Measurements from ENCODE around the gene CCDC33. TPM values are rescaled to one million over a fixed set of nuclear protein-coding genes. Genes with fewer than 3 reads are reported as not detected.

The CCDC33 gene
- total RNA-seq, 2 experiments from 2014 or later, result not detected

GRCh38 chr15:74281147-74282133, 45.3 kb downstream of the CCDC33 start:
- Mint-ChIP-seq H3K4me3 (no peak overlapping the region), H3K27ac (no peak overlapping the region), H3K36me3 (ENCODE audit: low read depth) (no peaks in the 10 kb centered on the region), H3K27me3 (peaks cover 17% of the 10 kb centered on the region), H3K4me1 (no peaks in the 10 kb centered on the region), H3K9me3 (no peaks in the 10 kb centered on the region)
- no peak for DNase-seq
- ChIA-PET CTCF (no interaction called here), POLR2A (no interaction called here)

- CTCF ChIA-PET, result no interaction called here
These were observed 47.2 kb downstream of the CCDC33 start for GRCh38 chr15:74283368-74283767.

GRCh38 chr15:74289671-74290070, 53.5 kb downstream of the CCDC33 start:
- CTCF ChIA-PET, result interaction anchor here (0.9 kb wide), 1 partner anchor 18 kb away, joined by 4 read pairs; no protein-coding TSS in a partner anchor
- Mint-ChIP-seq H3K36me3 (ENCODE audit: low read depth) (no peaks in the 10 kb centered on the region), H3K4me1 (peaks cover 10% of the 10 kb centered on the region), H3K27me3 (peaks cover 19% of the 10 kb centered on the region), H3K27ac (no peak overlapping the region), H3K4me3 (no peak overlapping the region), H3K9me3 (no peaks in the 10 kb centered on the region)
- POLR2A ChIA-PET, result no interaction called here
- DNase-seq, result no peak

More at GRCh38 chr15:74283368-74283767, 47.2 kb downstream of the CCDC33 start:
- Mint-ChIP-seq H3K36me3 (ENCODE audit: low read depth) (no peaks in the 10 kb centered on the region), H3K9me3 (no peaks in the 10 kb centered on the region), H3K27ac (no peak overlapping the region), H3K27me3 (peaks cover 22% of the 10 kb centered on the region), H3K4me1 (no peaks in the 10 kb centered on the region), H3K4me3 (no peak overlapping the region)
- POLR2A ChIA-PET, result no interaction called here
- no peak for DNase-seq

- no peaks in the 10 kb centered on the region for H3K36me3 Mint-ChIP-seq (ENCODE audit: low read depth)
- peaks cover 10% of the 10 kb centered on the region for H3K4me1 Mint-ChIP-seq
- POLR2A ChIA-PET, result no interaction called here
- H3K9me3 Mint-ChIP-seq, result no peaks in the 10 kb centered on the region
- no peak overlapping the region for H3K4me3 Mint-ChIP-seq
- H3K27me3 Mint-ChIP-seq, result peaks cover 19% of the 10 kb centered on the region
- no peak for DNase-seq
- CTCF ChIA-PET, result no interaction called here
- H3K27ac Mint-ChIP-seq, result no peak overlapping the region
These were observed 54.5 kb downstream of the CCDC33 start for GRCh38 chr15:74290645-74291044.

- Mint-ChIP-seq H3K36me3 (ENCODE audit: low read depth) (no peaks in the 10 kb centered on the region), H3K27ac (no peak overlapping the region), H3K9me3 (no peaks in the 10 kb centered on the region), H3K4me1 (peaks cover 10% of the 10 kb centered on the region), H3K4me3 (no peak overlapping the region), H3K27me3 (peaks cover 18% of the 10 kb centered on the region)
- peak; percentile 83 for DNase-seq
- ChIA-PET POLR2A (interaction anchor here (0.6 kb wide), 1 partner anchor 37 kb away, joined by 3 read pairs; no protein-coding TSS in a partner anchor), CTCF (interaction anchor here (1.1 kb wide), 1 partner anchor 16 kb away, joined by 3 read pairs; no protein-coding TSS in a partner anchor)
These were observed 55.3 kb downstream of the CCDC33 start for GRCh38 chr15:74291101-74292071.

GRCh38 chr15:74293021-74293810, 57.1 kb downstream of the CCDC33 start:
- H3K36me3 Mint-ChIP-seq (ENCODE audit: low read depth), result no peaks in the 10 kb centered on the region
- H3K27ac Mint-ChIP-seq, result no peak overlapping the region
- no peaks in the 10 kb centered on the region for H3K9me3 Mint-ChIP-seq
- peaks cover 10% of the 10 kb centered on the region for H3K4me1 Mint-ChIP-seq
- no peak overlapping the region for H3K4me3 Mint-ChIP-seq
- no peak for DNase-seq
- CTCF ChIA-PET, result no interaction called here
- H3K27me3 Mint-ChIP-seq, result peaks cover 16% of the 10 kb centered on the region
- POLR2A ChIA-PET, result no interaction called here

- H3K4me3 Mint-ChIP-seq, result no peak overlapping the region
- no peaks in the 10 kb centered on the region for H3K9me3 Mint-ChIP-seq
- H3K4me1 Mint-ChIP-seq, result peaks cover 10% of the 10 kb centered on the region
- CTCF ChIA-PET, result no interaction called here
- peaks cover 17% of the 10 kb centered on the region for H3K27me3 Mint-ChIP-seq
- POLR2A ChIA-PET, result no interaction called here
- DNase-seq, result no peak
- no peaks in the 10 kb centered on the region for H3K36me3 Mint-ChIP-seq (ENCODE audit: low read depth)
- no peak overlapping the region for H3K27ac Mint-ChIP-seq
These were observed 57.9 kb downstream of the CCDC33 start for GRCh38 chr15:74294010-74294409.

GRCh38 chr15:74295800-74296199, 59.7 kb downstream of the CCDC33 start:
- CTCF ChIA-PET, result interaction anchor here (1.0 kb wide), 1 partner anchor 228 kb away, joined by 4 read pairs; no protein-coding TSS in a partner anchor
- Mint-ChIP-seq H3K4me3 (no peak overlapping the region), H3K27ac (no peak overlapping the region), H3K36me3 (ENCODE audit: low read depth) (no peaks in the 10 kb centered on the region), H3K9me3 (no peaks in the 10 kb centered on the region), H3K27me3 (peaks cover 23% of the 10 kb centered on the region), H3K4me1 (peaks cover 6% of the 10 kb centered on the region)
- no peak for DNase-seq
- POLR2A ChIA-PET, result no interaction called here

GRCh38 chr15:74297887-74298286, 61.8 kb downstream of the CCDC33 start:
- peaks cover 38% of the 10 kb centered on the region for H3K27me3 Mint-ChIP-seq
- no peak overlapping the region for H3K27ac Mint-ChIP-seq
- ChIA-PET POLR2A (no interaction called here), CTCF (no interaction called here)
- no peaks in the 10 kb centered on the region for H3K4me1 Mint-ChIP-seq
- no peaks in the 10 kb centered on the region for H3K36me3 Mint-ChIP-seq (ENCODE audit: low read depth)
- H3K9me3 Mint-ChIP-seq, result no peaks in the 10 kb centered on the region
- DNase-seq, result no peak
- no peak overlapping the region for H3K4me3 Mint-ChIP-seq

GRCh38 chr15:74300057-74300795, 64.1 kb downstream of the CCDC33 start:
- ChIA-PET POLR2A (no interaction called here), CTCF (no interaction called here)
- no peak for DNase-seq
- no peaks in the 10 kb centered on the region for H3K4me1 Mint-ChIP-seq
- H3K27ac Mint-ChIP-seq, result no peak overlapping the region
- peaks cover 44% of the 10 kb centered on the region for H3K27me3 Mint-ChIP-seq
- H3K9me3 Mint-ChIP-seq, result no peaks in the 10 kb centered on the region
- no peak overlapping the region for H3K4me3 Mint-ChIP-seq
- no peaks in the 10 kb centered on the region for H3K36me3 Mint-ChIP-seq (ENCODE audit: low read depth)

- POLR2A ChIA-PET, result no interaction called here
- DNase-seq, result no peak
- CTCF ChIA-PET, result no interaction called here
- H3K27ac Mint-ChIP-seq, result no peak overlapping the region
- no peaks in the 10 kb centered on the region for H3K4me1 Mint-ChIP-seq
- no peak overlapping the region for H3K4me3 Mint-ChIP-seq
- H3K9me3 Mint-ChIP-seq, result no peaks in the 10 kb centered on the region
- H3K27me3 Mint-ChIP-seq, result peaks cover 56% of the 10 kb centered on the region
- H3K36me3 Mint-ChIP-seq (ENCODE audit: low read depth), result no peaks in the 10 kb centered on the region
These were observed 65.6 kb downstream of the CCDC33 start for GRCh38 chr15:74301583-74302361.

Data from activated CD4-positive, alpha-beta memory T cell treated with anti-CD3 and anti-CD28 coated beads, Interleukin-2, amount 10 ng/mL, durations not matched to agents 7 days and 5 days (primary cell).